ENCODE measurements around the gene COPB1.

- TF ChIP-seq CTCF (IDR thresholded peaks at IDR 0.05; ENCODE audit: low read depth, low read length, poor library complexity, severe bottlenecking) (no peak), EZH2phosphoT487 (IDR thresholded peaks at IDR 0.05; ENCODE audit: borderline replicate concordance, low read length) (no peak)
These were observed 50.3 kb downstream of the COPB1 start for GRCh38 chr11:14449302-14449714.
